Measurements from ENCODE around the gene MYH3. TPM values are rescaled to one million over a fixed set of nuclear protein-coding genes. Genes with fewer than 3 reads are reported as not detected.

The MYH3 gene
- total and polyA plus RNA-seq, 2 experiments from 2014 or later = 0.93 to 3.5 TPM

GRCh38 chr17:10603931-10604330, 53.2 kb downstream of the MYH3 start:
- no peaks in the 10 kb centered on the region for H3K4me1 ChIP-seq (ENCODE audit: insufficient read depth)
- H3K36me3 ChIP-seq (replicated peaks; ENCODE audit: insufficient read depth, low read depth) = no peaks in the 10 kb centered on the region
- 82% methylated on average over 3 of the region's 3 CpGs for WGBS (ENCODE audit: low lambda C conversion rate, missing lambda C conversion rate)
- no peaks in the 10 kb centered on the region for H3K9me2 ChIP-seq (replicated peaks; ENCODE audit: insufficient read depth)
- H3K27ac ChIP-seq = no peak overlapping the region
- peaks cover 6% of the 10 kb centered on the region for H3K27me3 ChIP-seq
- TF ChIP-seq EZH2 (IDR thresholded peaks at IDR 0.05; ENCODE audit: borderline replicate concordance) (no peak), EZH2phosphoT487 (IDR thresholded peaks at IDR 0.05; ENCODE audit: low read depth, severe bottlenecking, unreplicated experiment) (no peak)
- H3K4me3 ChIP-seq = no peak overlapping the region
- H3K4me2 ChIP-seq = no peak overlapping the region
- no peak overlapping the region for H2AFZ ChIP-seq
- DNase-seq (ENCODE audit: low spot score) = no peak
- H3K79me2 ChIP-seq = no peaks in the 10 kb centered on the region
- no peaks in the 10 kb centered on the region for H3K9me3 ChIP-seq (ENCODE audit: low read depth)
- H4K20me1 ChIP-seq (ENCODE audit: insufficient read depth, poor library complexity, severe bottlenecking) = no peaks in the 10 kb centered on the region

GRCh38 chr17:10600571-10600970, 56.5 kb downstream of the MYH3 start:
- Histone ChIP-seq H2AFZ (no peak overlapping the region), H3K4me1 (ENCODE audit: insufficient read depth) (no peaks in the 10 kb centered on the region), H3K9me3 (ENCODE audit: low read depth) (no peaks in the 10 kb centered on the region), H3K9me2 (replicated peaks; ENCODE audit: insufficient read depth) (no peaks in the 10 kb centered on the region), H3K4me2 (no peak overlapping the region), H3K4me3 (no peak overlapping the region), H3K27me3 (peaks cover 12% of the 10 kb centered on the region), H3K36me3 (replicated peaks; ENCODE audit: insufficient read depth, low read depth) (no peaks in the 10 kb centered on the region), H4K20me1 (ENCODE audit: insufficient read depth, poor library complexity, severe bottlenecking) (no peaks in the 10 kb centered on the region), H3K27ac (no peak overlapping the region), H3K79me2 (no peaks in the 10 kb centered on the region)
- TF ChIP-seq EZH2phosphoT487 (IDR thresholded peaks at IDR 0.05; ENCODE audit: low read depth, severe bottlenecking, unreplicated experiment) (no peak), CTCF (IDR thresholded peaks at IDR 0.05; ENCODE audit: poor library complexity) (no peak), EZH2 (IDR thresholded peaks at IDR 0.05; ENCODE audit: borderline replicate concordance) (no peak)
- DNase-seq (ENCODE audit: low spot score) = no peak
- WGBS (ENCODE audit: low lambda C conversion rate, missing lambda C conversion rate) = 72% methylated on average over 5 of the region's 5 CpGs

GRCh38 chr17:10598621-10599020, 58.5 kb downstream of the MYH3 start:
- no peaks in the 10 kb centered on the region for H3K79me2 ChIP-seq
- peaks cover 12% of the 10 kb centered on the region for H3K27me3 ChIP-seq
- H3K4me2 ChIP-seq = no peak overlapping the region
- no peaks in the 10 kb centered on the region for H3K9me3 ChIP-seq (ENCODE audit: low read depth)
- no peak overlapping the region for H3K27ac ChIP-seq
- WGBS (ENCODE audit: low lambda C conversion rate, missing lambda C conversion rate) = 56% methylated on average over 2 of the region's 2 CpGs
- H3K36me3 ChIP-seq (replicated peaks; ENCODE audit: insufficient read depth, low read depth) = no peaks in the 10 kb centered on the region
- no peaks in the 10 kb centered on the region for H3K4me1 ChIP-seq (ENCODE audit: insufficient read depth)
- H3K9me2 ChIP-seq (replicated peaks; ENCODE audit: insufficient read depth) = no peaks in the 10 kb centered on the region
- H3K4me3 ChIP-seq = no peak overlapping the region
- TF ChIP-seq EZH2 (IDR thresholded peaks at IDR 0.05; ENCODE audit: borderline replicate concordance) (no peak), CTCF (IDR thresholded peaks at IDR 0.05; ENCODE audit: poor library complexity) (no peak), EZH2phosphoT487 (IDR thresholded peaks at IDR 0.05; ENCODE audit: low read depth, severe bottlenecking, unreplicated experiment) (no peak)
- H4K20me1 ChIP-seq (ENCODE audit: insufficient read depth, poor library complexity, severe bottlenecking) = no peaks in the 10 kb centered on the region
- DNase-seq (ENCODE audit: low spot score) = no peak
- no peak overlapping the region for H2AFZ ChIP-seq

GRCh38 chr17:10589553-10590145, 67.5 kb downstream of the MYH3 start:
- Histone ChIP-seq H3K27ac (no peak overlapping the region), H3K9me3 (ENCODE audit: low read depth) (no peaks in the 10 kb centered on the region), H3K4me2 (no peak overlapping the region), H4K20me1 (ENCODE audit: insufficient read depth, poor library complexity, severe bottlenecking) (no peaks in the 10 kb centered on the region), H3K36me3 (replicated peaks; ENCODE audit: insufficient read depth, low read depth) (no peaks in the 10 kb centered on the region), H3K4me1 (ENCODE audit: insufficient read depth) (no peaks in the 10 kb centered on the region), H3K9me2 (replicated peaks; ENCODE audit: insufficient read depth) (no peaks in the 10 kb centered on the region), H3K4me3 (no peak overlapping the region), H2AFZ (no peak overlapping the region), H3K27me3 (no peaks in the 10 kb centered on the region), H3K79me2 (no peaks in the 10 kb centered on the region)
- 85% methylated on average over 8 of the region's 8 CpGs for WGBS (ENCODE audit: low lambda C conversion rate, missing lambda C conversion rate)
- no peak for DNase-seq (ENCODE audit: low spot score)
- TF ChIP-seq EZH2 (IDR thresholded peaks at IDR 0.05; ENCODE audit: borderline replicate concordance) (no peak), CTCF (IDR thresholded peaks at IDR 0.05; ENCODE audit: poor library complexity) (no peak), EZH2phosphoT487 (IDR thresholded peaks at IDR 0.05; ENCODE audit: low read depth, severe bottlenecking, unreplicated experiment) (no peak)

All from hepatocyte (in vitro differentiated cells).